Hematopoietic multipotent progenitor cell treated with erythropoietin and hydrocortisone succinate and interleukin-3 and kit ligand, for 8 days (in vitro differentiated cells): ENCODE data around the gene ATG10.
A peak's percentile ranks its signal among the peaks of the same experiment; 100 is the strongest.

Source experiments
- DNase-seq: peaks from one replicate; pipeline ENCODE4 v3.0.0-alpha.2; 2015

ATG10 gene

GRCh38 chr5:82168294-82168693, 196.5 kb downstream of the ATG10 start:
- no peak for DNase-seq

- DNase-seq: no peak
These were observed 198.1 kb downstream of the ATG10 start for GRCh38 chr5:82169892-82170291.

GRCh38 chr5:82174128-82174918, 202.5 kb downstream of the ATG10 start:
- DNase-seq: peak; percentile 83

GRCh38 chr5:82174919-82175219, 203.0 kb downstream of the ATG10 start:
- DNase-seq: no peak

GRCh38 chr5:82176115-82176814, 204.4 kb downstream of the ATG10 start:
- no peak for DNase-seq

- DNase-seq: no peak
These were observed 206.6 kb downstream of the ATG10 start for GRCh38 chr5:82178378-82178777.

- DNase-seq: no peak
These were observed 210.8 kb downstream of the ATG10 start for GRCh38 chr5:82182662-82183061.

- no peak for DNase-seq
These were observed 212.0 kb downstream of the ATG10 start for GRCh38 chr5:82183828-82184227.

GRCh38 chr5:82185851-82186250, 214.0 kb downstream of the ATG10 start:
- no peak for DNase-seq

- no peak for DNase-seq
These were observed 225.7 kb downstream of the ATG10 start for GRCh38 chr5:82197550-82197949.

GRCh38 chr5:82204567-82204966, 232.7 kb downstream of the ATG10 start:
- no peak for DNase-seq

GRCh38 chr5:82205005-82205404, 233.2 kb downstream of the ATG10 start:
- DNase-seq: no peak

- peak; percentile 15 for DNase-seq
These were observed 236.5 kb downstream of the ATG10 start for GRCh38 chr5:82208371-82208770.

- DNase-seq: no peak
These were observed 240.2 kb downstream of the ATG10 start for GRCh38 chr5:82211855-82212572.

GRCh38 chr5:82217917-82218316, 246.1 kb downstream of the ATG10 start:
- DNase-seq: no peak

GRCh38 chr5:82218374-82219156, 246.7 kb downstream of the ATG10 start:
- DNase-seq: no peak

GRCh38 chr5:82221020-82221419, 249.2 kb downstream of the ATG10 start:
- no peak for DNase-seq

- DNase-seq: no peak
These were observed 251.1 kb downstream of the ATG10 start for GRCh38 chr5:82222597-82223574.

GRCh38 chr5:82225525-82226172, 253.8 kb downstream of the ATG10 start:
- peak; percentile 74 for DNase-seq

GRCh38 chr5:82234885-82235284, 263.1 kb downstream of the ATG10 start:
- no peak for DNase-seq

GRCh38 chr5:82244151-82244550, 272.3 kb downstream of the ATG10 start:
- no peak for DNase-seq
